K562 (cell line): ENCODE results near the gene STK33. TPM values are rescaled to one million over a fixed set of nuclear protein-coding genes. Genes with fewer than 3 reads are reported as not detected.

ENCODE experiments used
- ATAC-seq: fragments of 200-7000 bp; cut with Tn5 transposase; 3 replicates; pipeline ENCODE4 v1.9.1; 2020; ENCODE audit warnings: moderate library complexity
- BruUV-seq: library from RNA; stranded (reverse); fragments of 400-500 nt; replicated peaks from 2 replicates; lab custom pipeline; 2021; lab: Mats Ljungman, UMichigan
- CTCF ChIA-PET: fragments of 300-600 bp; formaldehyde crosslinking; extraction: SDS; loops from one replicate; lab custom pipeline; 2021; ENCODE audit warnings: low intra/inter-chr PET ratio; lab: Yijun Ruan, JAX
- POLR2A ChIA-PET: fragments of 300-600, 350-650 bp; sonication (Branson Sonifier 250); formaldehyde crosslinking; extraction: SDS; loops from one replicate; lab custom pipeline; 2021; ENCODE audit warnings: antibody characterized with exemption, inconsistent platforms; lab: Yijun Ruan, JAX
- DNase-seq, 4 experiments: peaks; one replicate each; pipeline versions ENCODE4 v3.0.0 to v3.0.0-alpha.2; 2011 to 2018; ENCODE audit warnings: low spot score in 3 of 4, mixed read lengths in 3 of 4; ENCODE audit errors: extremely low read depth in 1 of 4
- FAIRE-seq: peaks from 2 replicates; lab custom pipeline; 2011; peaks lifted over from hg19 to GRCh38; lab: Jason Lieb, UNC
- H2AFZ ChIP-seq: 2 replicates; pipeline ENCODE4 v1.6.0; 2011; ENCODE audit warnings: low read depth, low read length, control low read depth, inconsistent platforms
- H3K27ac ChIP-seq: fragments of 200-600 bp; 3 replicates; pipeline ENCODE4 v1.8.0; 2011; ENCODE audit warnings: low read depth, mild to moderate bottlenecking, control low read depth, inconsistent platforms, low read length, moderate library complexity, mixed read lengths; ENCODE audit errors: extremely low read depth
- H3K27me3 ChIP-seq, 2 experiments: fragments of 300-600 bp in 1 of 2; 2 replicates in 1 of 2; 3 replicates in 1 of 2; pipeline versions ENCODE4 v1.6.0 to v1.8.0; 2011; ENCODE audit warnings: inconsistent platforms in 2 of 2, low read length in 2 of 2, mild to moderate bottlenecking in 1 of 2, mixed read lengths in 1 of 2, moderate library complexity in 1 of 2; ENCODE audit not compliant: control insufficient read depth in 2 of 2, insufficient read depth in 2 of 2
- H3K36me3 ChIP-seq: fragments of 300-600 bp; 3 replicates; pipeline ENCODE4 v1.8.0; 2011; ENCODE audit warnings: mild to moderate bottlenecking, low read length, inconsistent platforms; ENCODE audit not compliant: control insufficient read depth, insufficient read depth
- H3K4me1 ChIP-seq, 2 experiments: fragments of 200-600 bp in 1 of 2; replicated peaks in 1 of 2; 2 replicates in 1 of 2; 3 replicates in 1 of 2; pipeline versions ENCODE4 v1.5.1 to v1.8.0; 2011; ENCODE audit warnings: inconsistent platforms in 2 of 2, low read length in 2 of 2, mild to moderate bottlenecking in 1 of 2, mixed read lengths in 1 of 2, moderate library complexity in 1 of 2; ENCODE audit not compliant: control insufficient read depth in 2 of 2, insufficient read depth in 2 of 2
- H3K4me2 ChIP-seq: 2 replicates; pipeline ENCODE4 v1.6.1; 2011; ENCODE audit warnings: low read length, control low read depth, inconsistent platforms, mixed read lengths; ENCODE audit not compliant: insufficient read depth
- H3K4me3 ChIP-seq: fragments of 200-600 bp; sonication (generic), shearing (Covaris generic); 2 replicates; pipeline ENCODE4 v1.5.1; 2016; ENCODE audit warnings: control low read depth, inconsistent platforms
- H3K79me2 ChIP-seq: fragments of 200-600 bp; 3 replicates; pipeline ENCODE4 v1.8.0; 2011; ENCODE audit warnings: low read length, inconsistent platforms; ENCODE audit not compliant: control insufficient read depth, insufficient read depth
- H3K9ac ChIP-seq, 2 experiments: 2 replicates each; pipeline versions ENCODE4 v1.6.0 to v1.6.1; 2011; ENCODE audit warnings: low read depth in 2 of 2, low read length in 2 of 2, control low read depth in 1 of 2, inconsistent platforms in 1 of 2, mild to moderate bottlenecking in 1 of 2, mixed read lengths in 1 of 2; ENCODE audit not compliant: insufficient read depth in 1 of 2
- H3K9me1 ChIP-seq: one replicate; pipeline ENCODE4 v1.6.0; 2011; ENCODE audit warnings: inconsistent platforms, mild to moderate bottlenecking, low read length, moderate library complexity; ENCODE audit not compliant: control insufficient read depth, insufficient read depth
- H3K9me3 ChIP-seq: replicated peaks from 2 replicates; pipeline ENCODE4 v1.5.1; 2011; ENCODE audit warnings: low read depth, low read length, inconsistent platforms; ENCODE audit not compliant: control insufficient read depth, insufficient read depth
- H4K20me1 ChIP-seq: replicated peaks from 2 replicates; pipeline ENCODE4 v1.6.1; 2011; ENCODE audit warnings: low read length, inconsistent platforms, mixed read lengths; ENCODE audit not compliant: control insufficient read depth, insufficient read depth
- USF1 ChIP-seq: sonication (generic); formaldehyde crosslinking; IDR thresholded peaks from 2 replicates; pipeline ENCODE4 v1.9.0; 2022; ENCODE audit warnings: mild to moderate bottlenecking, missing genetic modification reagents
- USF2 ChIP-seq: sonication (generic); formaldehyde crosslinking; IDR thresholded peaks from 2 replicates; pipeline ENCODE4 v1.5.0; 2020; ENCODE audit warnings: missing genetic modification reagents
- ZNF12 ChIP-seq: sonication (generic); formaldehyde crosslinking; IDR thresholded peaks from 2 replicates; pipeline ENCODE4 v1.4.0; 2020; ENCODE audit warnings: mild to moderate bottlenecking, missing genetic modification reagents
- WGBS: fragments of 100-300 bp; shearing (Covaris generic); methylation state at CpG from one replicate; pipeline ENCODE4 v1.1.6; 2016; ENCODE audit warnings: low coverage, mixed read lengths; ENCODE audit not compliant: insufficient coverage; ENCODE audit errors: missing lambda C conversion rate; 5-methylcytosine and 5-hydroxymethylcytosine counted together
- in situ Hi-C: fragments of 300-500 bp; cut with MboI; formaldehyde crosslinking; loops from 4 replicates; pipeline ENCODE4 v1.15.0; 2018; ENCODE audit warnings: inconsistent platforms, mixed read lengths
- intact Hi-C: fragments of 100-400 bp; cut with micrococcal nuclease; formaldehyde crosslinking; loops from 2 replicates; pipeline ENCODE4 v1.14.2; 2022
- polyA plus RNA-seq, 8 experiments: library from polyadenylated mRNA; depleted of rRNA in 4 of 8; stranded (reverse) in 5 of 8; unstranded in 3 of 8; fragments of >200 nt; fragmentation: Nextera tagmentation in 2 of 8; fragmentation: Illumina TruSeq in 1 of 8; extraction: Ambion mirVana in 2 of 8; extraction: Trizol in 1 of 8; gene quantifications; 2 replicates each; pipeline versions ENCODE4 v1.2.1 to v1.2.3, GENCODE V29; 2011 to 2014; ENCODE audit warnings: inconsistent platforms in 1 of 8, missing spikeins in 1 of 8
- total RNA-seq, 7 experiments: library from RNA; depleted of rRNA in 6 of 7; stranded (reverse); fragments of >200 nt in 6 of 7; fragmentation: Illumina TruSeq in 2 of 7; extraction: Trizol in 2 of 7; gene quantifications; 2 replicates each; pipeline versions ENCODE4 v1.2.1 to v1.2.3, GENCODE V29; 2011 to 2021; ENCODE audit warnings: low replicate concordance in 1 of 7

Gene STK33
- total and polyA plus RNA-seq, 9 of the 15 experiments (the other 6 are each of a cell fraction or from before 2014, with no cell fraction given) = not detected

GRCh38 chr11:8354622-8355415 lies 239.2 kb downstream of the STK33 start:
- no peak overlapping the region for H3K27ac ChIP-seq
- H3K79me2 ChIP-seq = no peaks in the 10 kb centered on the region
- H3K9ac ChIP-seq = no peak overlapping the region
- no peak overlapping the region for H2AFZ ChIP-seq
- CTCF ChIA-PET = no interaction called here
- H3K4me3 ChIP-seq = no peak overlapping the region
- in situ Hi-C loops (no loop called here), intact Hi-C loops (no loop called here)
- FAIRE-seq (no peak), DNase-seq (no peak)
- no peak overlapping the region for H3K4me2 ChIP-seq
- WGBS = 2% methylated on average over 12 of the region's 16 CpGs
- H3K9me3 ChIP-seq = no peaks in the 10 kb centered on the region
- no peaks in the 10 kb centered on the region for H3K4me1 ChIP-seq
- no peaks in the 10 kb centered on the region for H3K36me3 ChIP-seq
- BruUV-seq = no TSS peak
- POLR2A ChIA-PET = interaction anchor here (0.8 kb wide), 1 partner anchor 13 kb away, joined by 3 read pairs; no protein-coding TSS in a partner anchor
- H4K20me1 ChIP-seq = peaks cover 4% of the 10 kb centered on the region; the same call in 1 of the 2 replicates
- H3K9me1 ChIP-seq = peaks cover 3% of the 10 kb centered on the region
- peaks cover 25 to 83% of the 10 kb centered on the region in 2 experiments for H3K27me3 ChIP-seq
- TF ChIP-seq USF1 (CRISPR knock-in tag) (peak; percentile 62), ZNF12 (CRISPR knock-in tag) (no peak), USF2 (CRISPR knock-in tag) (0 out of 2 replicates have a peak, but pooled peaks have one; percentile 17)
- TF ChIP-seq, all 486 proteins: peak for 2
- ATAC-seq = no peak
